Fibroblast of lung (primary cell): Measurements from ENCODE around the gene CDC42SE2. TPM values are rescaled to one million over a fixed set of nuclear protein-coding genes. Genes with fewer than 3 reads are reported as not detected.

ENCODE experiments used
- DNase-seq, 2 donors: peaks; one replicate each; pipeline versions ENCODE4 v3.0.0 to v3.0.0-alpha.2; 2010; ENCODE audit warnings: low read depth in 2 of 2
- H2AFZ ChIP-seq: 2 replicates; pipeline ENCODE4 v1.5.1; 2012; ENCODE audit warnings: low read length, control low read depth, inconsistent platforms
- H3K27ac ChIP-seq: 2 replicates; pipeline ENCODE4 v1.5.1; 2011; ENCODE audit warnings: low read length, control low read depth; ENCODE audit not compliant: insufficient read depth
- H3K27me3 ChIP-seq: 2 replicates; pipeline ENCODE4 v1.5.1; 2011; ENCODE audit warnings: mild to moderate bottlenecking, low read length; ENCODE audit not compliant: control insufficient read depth, insufficient read depth
- H3K36me3 ChIP-seq: 2 replicates; pipeline ENCODE4 v1.5.1; 2011; ENCODE audit warnings: low read length; ENCODE audit not compliant: control insufficient read depth, insufficient read depth
- H3K4me1 ChIP-seq: 2 replicates; pipeline ENCODE4 v1.5.1; 2011; ENCODE audit warnings: low read length; ENCODE audit not compliant: control insufficient read depth, insufficient read depth; ENCODE audit errors: extremely low read depth
- H3K4me2 ChIP-seq: 2 replicates; pipeline ENCODE4 v1.5.1; 2011; ENCODE audit warnings: low read length, control low read depth; ENCODE audit not compliant: insufficient read depth; ENCODE audit errors: extremely low read depth
- H3K4me3 ChIP-seq, 4 experiments: fragments of 200-600 bp in 1 of 4; sonication (generic) in 1 of 4; replicated peaks in 1 of 4; 2 replicates each; pipeline ENCODE4 v1.5.1; 2011 to 2016; ENCODE audit warnings: low read length in 4 of 4, low read depth in 3 of 4, mild to moderate bottlenecking in 3 of 4, control low read depth in 2 of 4, inconsistent platforms in 1 of 4, mixed read lengths in 1 of 4; ENCODE audit not compliant: insufficient read depth in 1 of 4; ENCODE audit errors: control extremely low read depth in 1 of 4
- H3K79me2 ChIP-seq: 2 replicates; pipeline ENCODE4 v1.5.1; 2012; ENCODE audit warnings: mild to moderate bottlenecking, low read length, inconsistent platforms; ENCODE audit not compliant: control insufficient read depth, insufficient read depth
- H3K9ac ChIP-seq: 2 replicates; pipeline ENCODE4 v1.5.1; 2011; ENCODE audit warnings: mild to moderate bottlenecking, low read length, control low read depth; ENCODE audit not compliant: insufficient read depth
- H3K9me3 ChIP-seq: 2 replicates; pipeline ENCODE4 v1.5.1; 2012; ENCODE audit warnings: low read depth, low read length; ENCODE audit not compliant: control insufficient read depth, insufficient read depth
- H4K20me1 ChIP-seq: 2 replicates; pipeline ENCODE4 v1.5.1; 2011; ENCODE audit warnings: low read length; ENCODE audit not compliant: control insufficient read depth, insufficient read depth; ENCODE audit errors: extremely low read depth
- CTCF ChIP-seq, 2 donors: IDR thresholded peaks in 1 of 2; conservative IDR thresholded peaks in 1 of 2; 1 replicate in 1 of 2; 2 replicates in 1 of 2; pipeline ENCODE4 v1.5.1; 2011 to 2012; ENCODE audit warnings: low read length in 2 of 2, control low read depth in 1 of 2, inconsistent platforms in 1 of 2, low read depth in 1 of 2, mild to moderate bottlenecking in 1 of 2
- EZH2 ChIP-seq: IDR thresholded peaks from 2 replicates; pipeline ENCODE4 v1.5.1; 2012; ENCODE audit warnings: low read length, control low read depth, mild to moderate bottlenecking; ENCODE audit errors: missing control alignments
- polyA plus RNA-seq, 2 donors: library from polyadenylated mRNA; depleted of rRNA in 1 of 2; stranded (reverse) in 1 of 2; unstranded in 1 of 2; fragments of >200 nt; gene quantifications; 2 replicates each; pipeline ENCODE4 v1.2.1, GENCODE V29; 2011 to 2012; ENCODE audit warnings: missing spikeins in 1 of 2
- total RNA-seq: library from RNA; depleted of rRNA; stranded (reverse); fragments of >200 nt; gene quantifications from 2 replicates; pipeline ENCODE4 v1.2.1, GENCODE V29; 2014

CDC42SE2 gene
- total and polyA plus RNA-seq, 2 donors (not counting 1 experiment from before 2014, with no cell fraction given), result 26.1 to 26.5 TPM

DNA sequence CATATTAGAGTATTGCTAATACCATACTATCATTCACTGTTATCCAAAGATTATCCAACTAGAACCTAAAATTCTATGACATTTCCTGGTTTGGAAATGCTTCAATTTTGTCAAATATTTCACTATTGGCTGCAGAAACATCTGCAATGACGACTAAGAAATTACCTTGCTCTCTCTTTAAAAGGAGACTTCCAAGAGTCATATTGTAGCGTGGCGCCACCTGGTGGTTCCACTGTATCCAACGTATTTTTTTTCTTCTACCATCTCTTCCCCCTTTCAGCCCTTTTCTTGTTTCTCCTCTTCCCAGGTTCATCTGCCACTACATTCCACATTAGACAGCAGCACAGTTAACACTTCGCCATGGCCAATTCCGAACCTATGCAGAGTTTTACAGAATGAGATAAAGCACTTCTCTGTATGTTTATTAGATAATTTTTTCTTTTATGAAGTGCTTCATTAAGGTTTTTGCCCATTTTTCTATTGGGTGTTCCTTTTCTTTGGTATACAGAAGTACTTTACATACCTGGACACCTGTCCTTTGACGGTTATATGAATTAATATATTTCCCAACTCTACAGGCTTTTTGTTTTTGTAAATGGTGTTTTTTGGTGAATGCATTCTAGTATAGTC is 153.5 kb downstream of the CDC42SE2 start:
- Histone ChIP-seq H3K4me2 (no peak overlapping the region), H2AFZ (no peak overlapping the region)
- TF ChIP-seq CTCF (conservative IDR thresholded peaks at IDR 0.05 in 1 of 2, IDR thresholded peaks at IDR 0.05 in 1 of 2; ENCODE audit: low read depth in 1 of 2, low read length in 2 of 2) (peak; percentile 79 to 81), EZH2 (no peak)

DNA sequence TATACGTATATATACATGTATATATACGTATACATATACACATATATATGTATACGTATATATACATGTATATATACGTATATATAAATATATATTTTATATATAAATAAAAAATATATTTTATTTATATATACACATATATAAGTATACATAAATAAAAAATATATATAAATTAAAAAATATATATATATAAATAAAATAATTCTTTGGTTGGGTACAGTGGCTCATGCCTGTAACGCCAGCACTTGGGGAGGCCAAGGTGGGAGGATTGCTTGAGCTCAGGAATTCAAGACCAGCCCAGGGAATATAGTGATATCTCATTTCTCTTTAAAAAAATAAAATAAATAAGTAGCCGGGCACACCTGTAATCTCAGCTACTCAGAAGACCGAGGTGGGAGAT is 155.0 kb downstream of the CDC42SE2 start:
- TF ChIP-seq EZH2, result no peak
- no peak for TF ChIP-seq CTCF (conservative IDR thresholded peaks at IDR 0.05 in 1 of 2, IDR thresholded peaks at IDR 0.05 in 1 of 2; ENCODE audit: low read depth in 1 of 2, low read length in 2 of 2)
- Histone ChIP-seq H3K27me3 (no peaks in the 10 kb centered on the region), H4K20me1 (no peaks in the 10 kb centered on the region), H3K9ac (no peak overlapping the region), H3K4me1 (no peaks in the 10 kb centered on the region), H3K79me2 (no peaks in the 10 kb centered on the region), H3K27ac (no peak overlapping the region), H3K4me3 (no peak overlapping the region), H3K36me3 (no peaks in the 10 kb centered on the region), H2AFZ (no peak overlapping the region), H3K4me2 (no peak overlapping the region), H3K9me3 (no peaks in the 10 kb centered on the region)
- DNase-seq, result no peak

More for the DNA sequence above, 153.5 kb downstream of the CDC42SE2 start:
- Histone ChIP-seq H3K9me3 (no peaks in the 10 kb centered on the region), H3K36me3 (no peaks in the 10 kb centered on the region), H3K79me2 (no peaks in the 10 kb centered on the region), H3K4me3 (no peak overlapping the region), H3K9ac (no peak overlapping the region), H3K4me1 (no peaks in the 10 kb centered on the region), H3K27ac (no peak overlapping the region), H4K20me1 (no peaks in the 10 kb centered on the region), H3K27me3 (no peaks in the 10 kb centered on the region)
- peak; percentile 61 to 80 for DNase-seq

DNA sequence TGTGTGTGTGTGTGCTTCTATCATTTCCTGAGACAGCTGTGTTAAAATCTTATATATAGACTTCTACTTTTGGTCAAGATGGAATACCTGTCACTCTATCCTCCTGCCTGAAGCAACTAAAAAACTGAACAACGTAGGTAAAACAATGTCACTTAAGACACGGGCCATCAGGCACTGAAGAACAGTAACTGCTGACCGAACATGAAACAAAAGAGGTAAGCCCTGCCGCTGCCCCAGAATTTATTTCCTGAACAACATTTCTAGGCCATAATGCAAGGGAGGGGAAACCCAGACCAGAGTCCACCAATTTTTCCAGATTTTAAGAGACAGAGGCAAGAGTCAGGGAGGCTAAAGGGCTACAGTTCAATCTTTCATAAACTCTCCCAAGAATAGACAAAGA is 156.0 kb downstream of the CDC42SE2 start:
- H3K4me1 ChIP-seq, result no peaks in the 10 kb centered on the region
- no peak for DNase-seq
- H3K4me2 ChIP-seq, result no peak overlapping the region
- no peaks in the 10 kb centered on the region for H3K27me3 ChIP-seq
- no peak overlapping the region for H3K4me3 ChIP-seq
- H3K79me2 ChIP-seq, result no peaks in the 10 kb centered on the region
- H3K9ac ChIP-seq, result no peak overlapping the region
- H3K9me3 ChIP-seq, result no peaks in the 10 kb centered on the region
- no peaks in the 10 kb centered on the region for H3K36me3 ChIP-seq
- no peak for TF ChIP-seq EZH2
- no peaks in the 10 kb centered on the region for H4K20me1 ChIP-seq
- no peak overlapping the region for H2AFZ ChIP-seq
- no peak overlapping the region for H3K27ac ChIP-seq
